Activated CD8-positive, alpha-beta T cell treated with anti-CD3 and anti-CD28 coated beads, Interleukin-2, amount 10 ng/mL, durations not matched to agents 7 days and 5 days (primary cell): ENCODE measurements around the gene FIG4. TPM values are rescaled to one million over a fixed set of nuclear protein-coding genes. Genes with fewer than 3 reads are reported as not detected.
"Not testable (repeated sequence)": the region's sequence is repeated elsewhere in the genome, so short reads cannot be mapped to it uniquely, and the experiment has no call there.

Experiments used
- ATAC-seq: fragments of 150-1000 bp; cut with Tn5 transposase; one replicate; pipeline ENCODE4 v1.10.0; 2021; ENCODE audit warnings: moderate library complexity
- CTCF ChIA-PET: fragments of 350-600 bp; sonication (Branson Sonifier 250); formaldehyde crosslinking; loops from one replicate; lab custom pipeline; 2021; ENCODE audit warnings: antibody characterized with exemption; lab: Charles Lee
- POLR2A ChIA-PET: fragments of 350-600 bp; sonication (Branson Sonifier 250); formaldehyde crosslinking; loops from one replicate; lab custom pipeline; 2021; ENCODE audit warnings: antibody characterized with exemption; lab: Charles Lee
- DNase-seq: peaks from one replicate; pipeline ENCODE4 v3.0.0-alpha.2; 2020
- H3K27ac Mint-ChIP-seq: one replicate; pipeline ENCODE4 v1.8.0; 2021; ENCODE audit warnings: mild to moderate bottlenecking, mixed read lengths
- H3K27me3 Mint-ChIP-seq: one replicate; pipeline ENCODE4 v1.8.0; 2021; ENCODE audit warnings: low read depth, mixed read lengths
- H3K36me3 Mint-ChIP-seq: one replicate; pipeline ENCODE4 v1.8.0; 2021; ENCODE audit warnings: low read depth, mixed read lengths
- H3K4me1 Mint-ChIP-seq: one replicate; pipeline ENCODE4 v1.8.0; 2021; ENCODE audit warnings: low read depth, mixed read lengths
- H3K4me3 Mint-ChIP-seq: one replicate; pipeline ENCODE4 v1.8.0; 2021; ENCODE audit warnings: mild to moderate bottlenecking, mixed read lengths
- H3K9me3 Mint-ChIP-seq: one replicate; pipeline ENCODE4 v1.8.0; 2022; ENCODE audit warnings: mixed read lengths; ENCODE audit not compliant: insufficient read depth
- total RNA-seq, 2 experiments: library from RNA; stranded (reverse); gene quantifications; one replicate each; pipeline ENCODE4 v1.2.3, GENCODE V29; 2021

FIG4 gene
- total RNA-seq, 2 experiments from 2014 or later: 9.5 to 10.8 TPM

- no peak for ATAC-seq
- peaks cover 8% of the 10 kb centered on the region for H3K27me3 Mint-ChIP-seq
- no peaks in the 10 kb centered on the region for H3K9me3 Mint-ChIP-seq
- no peak overlapping the region for H3K27ac Mint-ChIP-seq
- CTCF ChIA-PET: interaction anchor here (0.9 kb wide), 1 partner anchor 174 kb away, joined by 4 read pairs; no protein-coding TSS in a partner anchor
- DNase-seq: no peak
- POLR2A ChIA-PET: no interaction called here
- H3K4me3 Mint-ChIP-seq: no peak overlapping the region
- no peaks in the 10 kb centered on the region for H3K36me3 Mint-ChIP-seq
- peaks cover 2% of the 10 kb centered on the region for H3K4me1 Mint-ChIP-seq
Measured at GRCh38 chr6:109865968-109866367, 174.9 kb downstream of the FIG4 start.

GRCh38 chr6:109867009-109867969 lies 176.2 kb downstream of the FIG4 start:
- Mint-ChIP-seq H3K27ac (no peak overlapping the region), H3K4me3 (no peak overlapping the region), H3K4me1 (peaks cover 2% of the 10 kb centered on the region), H3K36me3 (no peaks in the 10 kb centered on the region), H3K9me3 (no peaks in the 10 kb centered on the region), H3K27me3 (peaks cover 10% of the 10 kb centered on the region)
- ChIA-PET CTCF (interaction anchor here (0.7 kb wide), 1 partner anchor 15 kb away, joined by 3 read pairs; no protein-coding TSS in a partner anchor), POLR2A (no interaction called here)
- no peak for ATAC-seq
- no peak for DNase-seq

GRCh38 chr6:109867970-109868358 lies 176.9 kb downstream of the FIG4 start:
- ChIA-PET CTCF (interaction anchor here (0.7 kb wide), 1 partner anchor 14 kb away, joined by 3 read pairs; no protein-coding TSS in a partner anchor), POLR2A (no interaction called here)
- DNase-seq: no peak
- Mint-ChIP-seq H3K27me3 (peaks cover 10% of the 10 kb centered on the region), H3K4me1 (peaks cover 2% of the 10 kb centered on the region), H3K9me3 (no peaks in the 10 kb centered on the region), H3K36me3 (no peaks in the 10 kb centered on the region), H3K27ac (no peak overlapping the region), H3K4me3 (no peak overlapping the region)
- no peak for ATAC-seq

- H3K4me3 Mint-ChIP-seq, ATAC-seq, H3K36me3 Mint-ChIP-seq, DNase-seq, CTCF ChIA-PET, H3K4me1 Mint-ChIP-seq, POLR2A ChIA-PET, H3K9me3 Mint-ChIP-seq, H3K27ac Mint-ChIP-seq, H3K27me3 Mint-ChIP-seq: not testable (repeated sequence)
Measured at GRCh38 chr6:109869398-109870088, 178.4 kb downstream of the FIG4 start.

- peaks cover 2% of the 10 kb centered on the region for H3K4me1 Mint-ChIP-seq
- H3K27me3 Mint-ChIP-seq: peaks cover 8% of the 10 kb centered on the region
- H3K36me3 Mint-ChIP-seq: no peaks in the 10 kb centered on the region
- no peaks in the 10 kb centered on the region for H3K9me3 Mint-ChIP-seq
- CTCF ChIA-PET: no interaction called here
- POLR2A ChIA-PET: no interaction called here
- no peak overlapping the region for H3K4me3 Mint-ChIP-seq
- no peak overlapping the region for H3K27ac Mint-ChIP-seq
- ATAC-seq: no peak
- no peak for DNase-seq
Measured at GRCh38 chr6:109870089-109870410, 179.0 kb downstream of the FIG4 start.

DNA sequence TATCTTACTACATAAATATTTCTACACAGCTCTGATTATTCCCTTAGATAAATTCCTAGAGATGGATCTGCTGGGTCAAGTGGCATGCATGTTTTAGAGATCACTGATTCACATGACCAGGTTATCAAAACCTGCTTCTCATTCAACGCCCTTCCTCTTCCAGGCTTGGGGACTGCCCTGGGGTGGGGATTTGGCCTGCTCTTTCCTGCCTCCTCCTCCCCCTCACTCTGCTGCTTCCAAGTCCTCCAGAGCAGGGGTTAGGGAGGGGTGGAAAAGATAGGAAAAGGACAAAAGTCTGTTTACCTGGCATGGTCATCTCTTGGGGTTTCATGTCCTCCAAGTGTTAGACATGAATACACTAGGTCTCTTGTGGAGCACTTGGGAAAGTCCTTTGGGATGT lies 181.5 kb downstream of the FIG4 start:
- no peak for ATAC-seq
- Mint-ChIP-seq H3K27me3 (peaks cover 5% of the 10 kb centered on the region), H3K9me3 (no peaks in the 10 kb centered on the region), H3K4me1 (peaks cover 2% of the 10 kb centered on the region), H3K36me3 (no peaks in the 10 kb centered on the region), H3K27ac (no peak overlapping the region), H3K4me3 (no peak overlapping the region)
- no peak for DNase-seq
- POLR2A ChIA-PET: no interaction called here
- CTCF ChIA-PET: interaction anchor here (1.2 kb wide), 1 partner anchor 167 kb away, joined by 3 read pairs; no protein-coding TSS in a partner anchor

DNA sequence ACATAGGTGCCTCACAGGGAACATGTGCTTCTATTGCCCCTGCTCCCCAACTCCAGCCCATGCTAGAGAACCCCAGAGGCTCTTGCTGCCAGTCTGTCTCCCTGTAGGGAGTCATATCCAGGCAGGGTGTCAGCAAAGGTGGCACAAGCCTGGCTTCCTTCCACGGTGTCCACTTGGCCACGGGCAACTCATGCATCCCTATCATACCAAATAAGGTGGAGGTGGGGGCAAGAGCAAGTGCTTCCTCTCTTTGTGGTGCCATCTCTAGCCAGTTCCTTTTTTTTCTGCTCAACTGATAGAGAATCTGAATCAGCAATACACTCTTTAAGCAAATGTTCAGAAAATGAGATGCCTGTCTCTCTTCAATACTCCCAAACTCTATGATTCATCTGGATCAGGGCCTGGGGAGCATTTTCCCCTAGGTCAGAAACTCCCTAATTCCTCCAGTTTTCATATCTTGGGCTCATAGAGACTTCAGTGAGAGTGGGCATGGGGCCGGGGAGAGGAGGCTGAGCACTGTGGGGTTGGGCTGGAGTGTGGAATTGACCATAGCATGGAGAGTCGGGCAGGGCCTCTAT lies 182.0 kb downstream of the FIG4 start:
- no peaks in the 10 kb centered on the region for H3K36me3 Mint-ChIP-seq
- POLR2A ChIA-PET: no interaction called here
- CTCF ChIA-PET: no interaction called here
- no peak for ATAC-seq
- peaks cover under 1% of the 10 kb centered on the region for H3K4me1 Mint-ChIP-seq
- no peaks in the 10 kb centered on the region for H3K9me3 Mint-ChIP-seq
- peaks cover 8% of the 10 kb centered on the region for H3K27me3 Mint-ChIP-seq
- DNase-seq: no peak
- H3K4me3 Mint-ChIP-seq: no peak overlapping the region
- no peak overlapping the region for H3K27ac Mint-ChIP-seq

- no peaks in the 10 kb centered on the region for H3K4me1 Mint-ChIP-seq
- DNase-seq (no peak), ATAC-seq (no peak)
- no peak overlapping the region for H3K27ac Mint-ChIP-seq
- H3K36me3 Mint-ChIP-seq: no peaks in the 10 kb centered on the region
- H3K27me3 Mint-ChIP-seq: peaks cover 9% of the 10 kb centered on the region
- ChIA-PET POLR2A (no interaction called here), CTCF (no interaction called here)
- H3K9me3 Mint-ChIP-seq: no peaks in the 10 kb centered on the region
- H3K4me3 Mint-ChIP-seq: no peak overlapping the region
Measured at GRCh38 chr6:109874086-109874485, 183.0 kb downstream of the FIG4 start.

GRCh38 chr6:109874621-109875020 lies 183.5 kb downstream of the FIG4 start:
- Mint-ChIP-seq H3K9me3 (no peaks in the 10 kb centered on the region), H3K4me3 (no peak overlapping the region), H3K4me1 (no peaks in the 10 kb centered on the region), H3K27me3 (peaks cover 9% of the 10 kb centered on the region), H3K27ac (no peak overlapping the region), H3K36me3 (no peaks in the 10 kb centered on the region)
- DNase-seq (no peak), ATAC-seq (no peak)
- ChIA-PET POLR2A (no interaction called here), CTCF (no interaction called here)

Other genes starting within 250 kb of the FIG4 start
- gene MICAL1, start 235.5 kb upstream of the FIG4 start, total RNA-seq: 10 to 100 TPM; 50.5 to 53.2 TPM
- 10 to 100 TPM; 16.0 to 16.3 TPM for gene ZBTB24, start 208.1 kb upstream of the FIG4 start, total RNA-seq
- 1 to 10 TPM; 2.9 to 3.1 TPM for gene AK9, start 94 bp upstream of the FIG4 start, total RNA-seq